Activated gamma-delta T cell (primary cell): ENCODE results near the gene PRKCB.

Experiments
- DNase-seq: peaks from one replicate; lab custom pipeline; 2025; lab: John Stamatoyannopoulos, UW
- total RNA-seq, 2 donors: gene quantifications; one replicate each; lab custom pipeline; 2026; lab: John Stamatoyannopoulos, UW

Gene PRKCB
- total RNA-seq: 222 to 247 reads per million in 2 donors

DNA sequence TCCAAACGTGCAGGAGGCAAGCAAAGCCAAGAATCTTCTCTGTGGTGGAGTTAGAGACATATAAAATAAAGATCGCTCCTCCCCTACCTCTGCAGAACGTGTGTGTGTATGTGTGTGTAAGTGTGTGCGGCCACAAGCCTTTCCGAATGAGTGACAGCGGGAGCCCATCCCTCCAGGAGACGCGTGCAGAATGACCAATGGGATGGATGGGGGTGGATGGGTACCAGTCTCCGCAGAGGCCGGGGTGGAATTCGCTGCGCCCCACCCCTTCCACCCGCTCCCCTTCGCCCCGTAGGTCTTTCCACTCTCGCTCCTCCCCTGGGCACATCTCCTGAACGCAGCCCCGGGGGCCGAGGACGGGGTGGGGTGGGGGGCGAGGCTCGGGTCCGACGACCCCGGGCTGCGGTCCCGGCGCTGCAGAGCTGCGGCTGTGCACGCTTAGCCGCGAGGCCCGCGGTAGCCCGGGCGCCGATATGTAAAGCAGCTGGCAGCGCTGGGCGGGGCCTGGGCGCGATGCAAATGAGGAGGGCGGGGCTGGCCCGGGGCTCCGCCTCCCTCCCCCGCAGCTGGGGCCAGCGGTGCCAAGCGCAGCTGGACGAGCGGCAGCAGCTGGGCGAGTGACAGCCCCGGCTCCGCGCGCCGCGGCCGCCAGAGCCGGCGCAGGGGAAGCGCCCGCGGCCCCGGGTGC lies at the start of gene PRKCB:
TSS of gene PRKCB (plus strand) at position 594 of the 688 bp plus-strand sequence.
- DNase-seq: peak; percentile 84

DNA sequence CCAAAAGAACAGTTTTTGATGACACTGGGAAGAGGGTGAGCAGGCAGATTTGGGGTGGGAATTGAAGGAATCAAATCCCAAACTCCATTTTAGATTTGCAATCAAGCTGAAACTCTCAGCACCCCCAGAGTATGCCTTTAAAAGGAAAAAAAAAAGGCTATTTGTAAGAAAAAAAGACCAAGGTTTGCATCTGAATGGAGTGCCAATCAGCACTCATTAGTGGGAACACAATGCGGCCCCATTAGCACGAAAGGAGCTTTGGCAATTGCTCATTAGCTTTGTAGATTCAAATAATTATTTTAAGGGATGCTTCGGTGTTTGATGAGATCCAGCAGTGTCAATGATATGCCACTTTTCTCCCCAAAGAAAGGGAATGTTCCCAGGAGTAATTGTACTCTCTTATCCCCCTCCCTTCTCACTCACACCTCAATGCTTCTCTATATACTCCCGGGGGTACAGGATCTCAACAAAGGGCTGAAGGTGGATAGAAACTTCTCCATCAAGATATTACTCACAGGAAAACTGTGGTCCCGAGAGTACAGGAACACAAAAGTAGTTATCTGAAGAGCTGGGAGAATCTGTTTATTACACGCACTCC lies 48.7 kb upstream of the PRKCB start:
- no peak for DNase-seq

DNA sequence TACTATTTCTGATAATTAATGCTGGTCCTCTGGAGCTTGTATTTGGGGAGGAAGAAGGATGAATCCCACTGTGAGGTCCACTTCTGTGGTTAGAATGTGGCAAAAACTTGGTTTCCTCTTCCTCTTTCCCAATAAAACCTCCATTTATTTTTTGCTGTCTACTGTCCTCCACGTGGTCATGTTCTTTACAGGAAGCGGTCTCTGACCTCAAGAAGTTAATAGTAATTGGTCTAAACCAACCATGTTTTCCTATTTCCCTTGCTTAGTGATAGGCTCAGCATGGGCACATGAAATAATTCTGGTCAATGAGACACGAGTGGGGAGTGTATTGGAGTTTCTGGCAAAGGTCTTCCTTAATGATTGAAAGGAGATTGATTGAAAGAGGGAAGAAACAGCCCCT lies 47.1 kb upstream of the PRKCB start:
- DNase-seq: no peak

DNA sequence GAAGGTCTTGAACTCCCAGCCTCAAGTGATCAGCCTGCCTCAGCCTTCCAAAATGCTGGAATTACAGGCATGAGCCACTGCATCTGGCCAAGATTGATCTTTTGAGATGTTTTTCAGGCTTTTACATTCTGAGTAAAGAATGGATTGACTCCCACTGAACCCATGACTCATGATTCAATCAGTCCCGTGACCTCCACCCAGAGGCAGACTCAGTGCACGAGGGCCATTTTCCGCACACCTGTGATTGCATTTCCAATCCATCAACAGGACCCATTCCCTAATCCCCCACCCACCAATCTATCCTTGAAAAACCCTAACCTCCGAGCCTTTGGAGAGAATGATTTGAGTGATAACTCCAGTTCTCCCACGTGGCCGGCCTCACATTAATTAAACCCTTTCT lies 40.4 kb upstream of the PRKCB start:
- DNase-seq: no peak

DNA sequence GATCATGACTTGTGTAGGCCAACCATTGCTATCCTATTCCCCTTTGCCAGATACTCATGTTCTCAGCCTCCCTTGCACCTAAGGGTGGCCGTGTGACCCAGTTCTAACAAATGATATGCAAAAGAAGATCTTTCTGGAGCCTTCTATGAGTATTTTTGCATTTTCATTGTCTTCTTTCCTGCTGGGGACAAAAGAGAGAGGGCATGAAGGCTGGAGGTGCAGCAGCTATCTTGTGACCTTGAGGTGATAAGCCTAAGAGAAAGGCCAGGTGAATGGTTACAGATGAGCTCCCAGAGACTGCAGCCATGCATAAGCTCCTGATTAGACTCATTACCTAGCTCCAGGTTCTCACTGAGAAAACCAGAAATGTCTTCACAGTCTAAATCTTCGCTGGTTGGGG lies 38.8 kb upstream of the PRKCB start:
- no peak for DNase-seq

DNA sequence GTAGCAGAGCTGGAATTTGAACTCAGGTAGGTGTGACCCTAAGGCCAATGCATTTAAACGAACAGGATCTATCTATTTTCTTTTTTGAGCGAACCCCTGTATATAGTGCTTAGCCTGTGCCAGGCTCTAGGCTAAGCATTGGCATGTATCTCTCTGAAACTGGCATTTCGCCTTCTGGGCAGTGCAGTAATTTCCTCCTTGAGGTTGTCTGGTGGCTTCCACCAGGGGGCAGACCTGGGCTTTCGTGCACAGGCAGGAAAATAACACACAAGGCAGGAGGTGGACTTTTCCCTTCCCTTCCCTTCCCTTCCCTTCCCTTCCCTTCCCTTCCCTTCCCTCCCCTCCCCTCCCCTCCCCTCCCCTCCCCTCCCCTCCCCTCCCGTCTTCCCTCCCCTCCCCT lies 34.4 kb upstream of the PRKCB start:
- DNase-seq: no peak

DNA sequence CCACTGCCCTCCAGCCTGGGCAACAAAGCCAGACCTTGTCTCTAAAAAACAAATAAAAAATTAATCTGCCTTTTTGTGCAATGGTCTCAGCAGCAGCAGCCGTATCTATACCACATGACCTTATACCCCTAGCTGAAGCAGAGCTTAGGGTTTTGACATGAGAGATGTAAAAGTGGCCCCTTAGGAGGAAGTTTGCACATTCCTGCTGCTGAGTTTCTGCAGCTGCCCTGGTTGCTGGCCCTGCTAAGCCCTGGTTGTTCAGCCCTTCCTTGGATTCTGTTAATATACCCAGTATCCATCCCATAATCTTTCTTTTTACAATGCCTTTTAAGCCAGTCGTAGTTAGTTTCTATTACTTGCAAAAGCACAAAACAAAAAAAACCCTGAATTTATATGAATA lies 33.0 kb upstream of the PRKCB start:
- DNase-seq: no peak

DNA sequence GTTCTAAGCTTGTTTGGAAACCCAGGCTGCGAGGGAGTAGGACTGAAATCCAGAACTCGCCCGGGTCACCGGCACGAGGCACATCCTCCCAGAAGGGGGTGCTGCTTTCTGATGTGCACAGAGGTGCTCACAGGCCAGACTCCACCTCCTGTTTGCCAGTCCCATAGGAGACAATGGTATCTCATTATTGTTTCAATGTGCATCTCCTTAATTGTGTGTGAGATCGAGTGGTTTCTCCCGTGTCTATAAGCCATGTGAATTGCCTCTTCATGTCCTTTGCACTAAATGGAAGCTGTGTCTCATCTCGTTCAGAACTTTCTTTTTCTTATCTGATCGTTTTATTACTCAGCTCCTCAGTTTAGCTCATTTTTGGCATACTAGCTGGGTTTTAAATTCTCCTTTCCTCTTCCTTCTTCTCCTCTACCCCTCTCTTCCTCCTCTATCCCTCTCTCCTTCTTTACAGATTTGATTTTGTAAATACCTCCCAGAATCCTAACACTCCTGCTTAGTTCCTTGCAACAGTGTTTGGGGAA lies 32.1 kb upstream of the PRKCB start:
- no peak for DNase-seq

DNA sequence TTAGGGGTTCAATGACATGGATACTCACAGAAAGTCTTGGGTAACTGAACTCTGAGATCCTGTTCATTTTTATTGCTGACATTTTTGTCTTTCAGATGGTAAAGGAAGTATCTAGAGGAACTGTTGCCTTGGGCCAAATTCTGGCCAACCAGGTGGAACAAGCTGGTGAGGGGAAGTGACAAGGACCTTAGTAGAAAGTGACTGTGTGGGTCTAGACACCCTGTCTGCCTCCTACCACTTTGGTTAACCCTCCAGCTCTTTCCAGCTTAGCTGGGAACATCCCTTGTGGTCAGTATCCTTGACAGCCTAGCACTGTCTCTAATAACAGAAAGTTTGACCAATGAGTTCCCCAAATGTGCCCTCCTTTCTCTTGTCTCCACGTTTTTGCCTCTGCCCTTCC lies 28.8 kb upstream of the PRKCB start:
- DNase-seq: no peak

DNA sequence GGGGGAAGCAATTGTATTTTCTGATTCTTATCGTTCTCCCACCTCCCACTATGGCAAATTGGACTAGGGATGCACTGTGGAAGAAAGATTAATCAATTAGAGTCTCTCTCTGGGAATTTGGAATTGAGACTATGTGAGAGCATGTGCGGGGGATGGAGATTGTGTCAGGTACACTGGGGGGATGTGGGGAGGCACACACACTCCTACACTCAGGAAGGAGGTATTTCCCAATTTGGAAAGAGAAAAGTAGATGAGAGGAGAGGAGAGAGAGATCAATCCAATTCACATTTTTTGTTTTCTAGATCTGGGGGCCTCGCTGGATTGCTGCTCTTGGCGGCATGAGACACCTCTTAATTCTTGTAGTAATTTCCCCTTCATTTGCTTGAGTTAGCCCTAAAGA lies 14.3 kb upstream of the PRKCB start:
- no peak for DNase-seq

DNA sequence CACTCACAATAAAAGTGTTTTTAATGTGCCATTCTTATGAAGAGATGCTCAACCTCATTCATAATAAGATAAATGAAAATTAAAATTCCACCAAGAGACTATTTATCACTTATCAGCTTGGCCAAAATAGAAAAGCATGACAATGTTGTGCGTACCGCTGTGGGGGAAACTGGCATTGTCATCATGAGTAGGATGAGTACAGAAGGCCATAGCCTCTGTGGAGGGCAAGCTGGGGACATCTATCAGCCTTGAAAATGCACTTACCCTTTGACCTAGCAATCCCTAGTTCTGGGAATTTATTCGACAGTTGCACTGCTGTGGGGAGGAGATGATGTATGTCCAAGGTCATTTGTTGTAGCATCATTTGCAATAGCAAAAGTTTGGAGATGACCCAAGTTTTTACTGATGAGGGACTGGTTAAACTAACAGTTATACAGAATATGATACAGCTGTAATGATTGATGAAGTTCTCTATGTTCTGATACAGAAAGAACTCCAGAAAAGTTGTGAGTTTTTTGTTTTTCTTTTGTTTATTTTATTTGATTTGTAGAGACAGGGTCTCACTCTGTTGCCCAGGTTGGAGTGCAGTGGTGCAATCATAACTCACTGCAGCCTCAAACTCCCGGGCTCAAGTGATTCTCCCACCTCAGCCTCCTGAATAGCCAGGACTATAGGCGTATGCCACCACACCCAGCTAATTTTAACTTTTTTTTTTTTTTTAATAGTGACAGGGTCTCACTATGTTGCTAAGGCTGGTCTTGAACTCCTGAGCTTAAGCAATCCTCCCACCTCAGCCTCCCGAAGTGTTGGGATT lies 13.7 kb upstream of the PRKCB start:
- DNase-seq: no peak

DNA sequence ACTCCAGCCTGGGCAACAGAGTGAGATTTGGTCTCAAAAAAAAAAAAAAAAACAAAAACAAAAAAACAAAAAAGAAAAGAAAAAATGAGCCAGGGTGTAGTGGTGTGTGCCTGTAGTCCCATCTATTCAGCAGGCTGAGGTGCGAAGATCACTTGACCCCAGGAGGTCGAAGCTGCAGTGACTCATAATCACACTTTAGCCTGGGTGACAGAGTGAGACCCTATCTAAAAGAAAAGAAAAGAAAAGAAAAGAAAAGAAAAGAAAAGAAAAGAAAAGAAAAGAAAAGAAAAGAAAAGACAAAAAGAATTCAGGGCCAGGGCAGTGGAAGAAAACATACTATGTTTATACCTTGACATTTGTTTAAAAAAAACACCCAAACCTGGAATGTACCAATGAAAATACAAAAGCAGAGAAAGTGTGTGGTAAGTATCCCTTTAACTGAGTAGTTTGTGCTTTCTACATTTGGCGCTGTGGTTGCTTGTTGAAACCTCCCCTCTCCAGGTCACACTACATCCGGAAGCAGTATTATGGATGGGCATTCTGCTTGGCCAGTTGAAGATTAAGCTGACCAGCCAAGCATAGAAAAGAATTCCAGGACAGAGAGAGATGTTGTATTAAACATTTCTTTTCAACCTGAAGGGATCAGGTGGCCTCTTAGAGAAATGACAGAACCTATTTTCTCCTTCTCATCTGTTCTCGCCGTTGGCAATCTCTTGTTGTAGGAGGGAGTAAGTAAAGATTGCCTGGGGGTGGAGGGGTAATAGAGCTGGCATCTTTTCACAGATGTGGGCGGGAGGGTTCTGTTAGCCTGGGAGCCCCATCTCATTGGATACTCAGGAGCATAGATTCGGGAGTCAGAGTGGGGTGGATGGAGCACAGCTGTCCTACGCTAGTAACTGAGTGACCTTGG lies 12.1 kb upstream of the PRKCB start:
- no peak for DNase-seq

DNA sequence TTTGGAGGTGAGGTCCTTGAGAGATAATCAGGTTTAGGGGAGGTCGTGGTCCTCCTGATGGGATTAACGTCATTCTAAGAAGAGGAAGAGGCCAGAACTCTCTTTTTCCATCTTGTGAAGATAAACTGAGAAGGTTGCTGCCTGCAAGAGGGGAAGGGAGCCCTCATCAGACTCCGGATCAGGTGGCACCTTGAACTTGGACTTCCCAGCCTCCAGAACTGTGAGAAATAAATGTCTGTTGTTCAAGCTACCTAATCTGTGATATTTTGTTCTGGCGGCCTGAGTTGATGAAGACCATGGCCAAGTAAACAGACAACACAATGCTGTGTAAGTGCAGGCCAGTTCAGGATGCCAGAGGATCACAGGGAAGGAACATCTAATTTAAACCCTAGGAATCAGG lies 10.9 kb upstream of the PRKCB start:
- no peak for DNase-seq

DNA sequence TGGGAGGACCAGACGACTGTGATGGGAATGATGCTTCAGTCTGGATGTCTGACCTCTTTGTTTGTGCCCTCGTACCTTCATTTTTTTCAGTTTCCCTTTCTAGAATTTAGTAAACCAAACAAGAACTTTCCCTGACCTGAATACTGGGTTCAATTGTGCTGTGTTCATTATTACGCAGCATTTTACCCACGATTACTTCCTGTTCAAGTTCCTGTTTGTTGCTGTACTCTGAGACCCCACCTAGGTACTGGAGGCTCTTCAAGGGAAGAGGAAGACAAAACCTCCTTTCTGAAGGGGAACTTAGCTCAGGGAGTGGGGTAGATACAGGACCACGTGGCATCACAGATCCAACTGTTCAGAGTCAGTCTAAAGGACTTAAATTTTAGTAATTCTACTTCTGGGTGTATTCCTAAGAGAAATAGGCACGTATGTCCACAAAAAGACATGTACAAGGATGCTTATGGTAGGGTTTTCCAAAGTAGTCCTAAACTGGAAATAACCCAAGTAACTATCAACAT lies 9.2 kb upstream of the PRKCB start:
- DNase-seq: no peak

DNA sequence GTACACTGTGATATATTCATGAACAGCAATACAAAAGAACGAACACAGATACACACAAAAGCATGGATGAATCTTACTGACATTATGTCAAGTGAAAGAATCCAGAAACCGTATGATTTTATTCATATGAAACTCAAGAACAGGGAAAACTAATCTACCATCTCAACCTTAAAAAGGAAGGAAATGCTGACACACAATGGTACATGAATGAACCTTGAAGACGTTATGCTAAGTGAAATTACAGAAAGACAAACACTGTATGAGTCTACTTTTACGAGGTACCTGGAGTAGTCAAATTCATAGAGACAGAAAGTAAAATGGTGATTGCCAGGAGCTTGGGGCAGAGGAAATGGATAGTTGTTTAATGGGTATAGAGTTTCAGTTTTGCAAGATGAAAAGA lies 8.7 kb upstream of the PRKCB start:
- DNase-seq: no peak

DNA sequence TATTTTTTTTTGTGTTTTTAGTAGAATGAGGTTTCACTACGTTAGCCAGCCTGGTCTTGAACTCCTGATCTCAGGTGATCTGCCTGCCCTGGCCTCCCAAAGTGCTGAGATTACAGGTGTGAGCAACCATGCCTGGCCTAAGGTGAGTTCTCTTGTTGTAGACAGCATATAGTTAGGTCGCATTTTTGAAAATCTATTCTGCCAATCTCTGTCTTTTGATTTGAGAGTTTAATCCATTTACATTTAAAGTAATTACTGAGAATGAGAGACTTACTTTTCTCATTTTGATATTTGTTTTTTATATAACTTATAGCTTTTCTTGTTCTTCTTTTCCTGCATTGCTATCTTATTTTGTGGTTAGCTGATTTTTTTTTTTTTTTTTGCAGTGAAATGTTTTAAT lies 6.3 kb upstream of the PRKCB start:
- no peak for DNase-seq

DNA sequence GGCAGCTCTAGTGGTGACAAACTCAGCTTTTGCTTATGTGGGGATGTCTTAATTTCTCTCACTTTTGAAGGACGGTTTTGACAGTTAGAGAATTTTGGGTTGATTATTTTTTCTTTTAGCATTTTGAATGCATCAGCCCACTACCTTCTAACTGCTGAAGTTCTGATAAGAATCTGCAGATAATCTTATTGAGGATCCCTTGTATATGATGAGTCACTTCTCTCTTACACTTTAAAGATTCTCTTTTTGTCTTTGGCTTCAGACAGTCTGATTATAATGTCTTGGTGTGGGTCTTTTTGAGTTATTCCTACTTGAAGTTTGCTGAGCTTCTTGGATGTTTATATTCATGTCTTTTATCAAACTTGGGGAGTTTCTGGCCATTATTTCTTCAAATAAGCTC lies 5.5 kb upstream of the PRKCB start:
- DNase-seq: no peak

DNA sequence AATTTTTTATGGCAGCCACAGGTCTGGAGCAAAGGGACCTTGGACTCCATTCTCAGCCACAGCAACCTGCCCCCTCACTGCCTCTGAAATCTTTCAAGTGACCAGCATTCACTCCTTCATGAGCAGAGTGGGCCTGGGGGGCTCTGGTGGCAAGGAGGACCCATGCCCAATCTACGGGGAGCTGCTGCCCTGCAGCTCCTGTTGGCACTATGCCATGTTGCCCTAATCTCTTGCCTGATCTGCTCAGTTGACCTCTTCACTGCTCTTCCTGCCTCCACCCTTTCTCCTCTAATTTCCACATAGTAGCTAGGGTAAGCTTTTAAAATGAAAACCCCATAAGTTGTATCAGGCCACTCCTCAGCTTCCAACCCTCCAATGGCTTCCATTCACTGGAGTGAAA lies 2.9 kb upstream of the PRKCB start:
- DNase-seq: no peak

DNA sequence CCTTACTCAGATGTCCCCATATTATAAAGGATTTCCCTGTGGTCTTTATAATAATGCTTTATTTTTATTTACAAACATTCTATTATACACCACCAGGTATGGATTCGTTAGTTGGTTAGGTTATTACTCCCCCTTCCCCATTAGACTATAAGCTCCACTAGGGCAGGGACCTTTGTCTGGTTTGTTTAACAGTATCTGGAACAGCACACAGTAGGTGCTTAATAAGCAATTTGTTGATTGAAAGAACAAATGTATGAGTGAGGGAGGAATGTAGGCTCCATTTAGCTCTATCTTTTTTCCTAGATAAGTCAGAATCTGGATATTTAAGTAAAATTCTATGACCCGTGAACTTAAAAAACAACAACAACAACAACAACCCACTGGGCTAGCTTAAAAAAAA lies 2.3 kb upstream of the PRKCB start:
- no peak for DNase-seq

DNA sequence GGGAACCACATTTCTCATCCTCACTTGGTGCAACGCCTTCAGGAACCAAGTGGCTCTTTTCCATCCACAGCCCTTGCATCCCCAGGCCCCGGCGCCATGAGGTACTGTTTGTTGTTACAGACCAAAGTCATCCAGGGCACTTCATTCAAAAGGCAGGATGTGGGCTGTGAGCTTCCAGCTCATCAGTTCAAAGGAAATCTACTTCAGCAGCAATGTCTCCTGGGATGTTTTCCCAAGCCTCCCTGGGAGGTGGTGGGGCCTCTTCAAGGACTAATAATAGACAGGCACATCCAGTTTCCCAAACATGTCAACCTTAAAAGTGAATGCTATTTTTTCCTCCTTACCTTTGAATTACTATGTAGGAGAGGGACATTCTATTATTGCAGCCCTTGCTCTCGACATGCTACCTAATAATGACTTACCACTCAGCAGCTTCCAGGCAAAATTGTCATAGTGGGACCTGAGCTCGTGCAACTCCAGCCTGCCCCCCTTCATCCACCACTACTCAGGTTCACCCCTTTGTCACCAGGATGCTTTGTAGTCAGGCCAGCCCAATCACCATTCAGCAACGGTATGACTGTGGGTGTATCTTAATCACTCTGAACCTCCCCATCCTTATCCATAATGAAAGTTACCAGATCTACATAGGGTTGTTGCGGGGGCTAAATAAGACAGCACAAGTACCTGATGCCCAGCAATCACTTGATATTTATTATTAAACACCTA lies 1.7 kb upstream of the PRKCB start:
- DNase-seq: no peak

DNA sequence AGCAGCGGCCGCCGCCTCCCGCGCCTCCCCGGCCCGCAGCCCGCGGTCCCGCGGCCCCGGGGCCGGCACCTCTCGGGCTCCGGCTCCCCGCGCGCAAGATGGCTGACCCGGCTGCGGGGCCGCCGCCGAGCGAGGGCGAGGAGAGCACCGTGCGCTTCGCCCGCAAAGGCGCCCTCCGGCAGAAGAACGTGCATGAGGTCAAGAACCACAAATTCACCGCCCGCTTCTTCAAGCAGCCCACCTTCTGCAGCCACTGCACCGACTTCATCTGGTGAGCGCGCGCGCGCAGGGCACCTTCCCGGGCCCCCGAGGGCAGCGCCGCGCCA lies 258 bp downstream of the PRKCB start:
- no peak for DNase-seq
